HG03280 (cell line): ENCODE results near the gene LYST.
"Not testable (repeated sequence)": the region's sequence is repeated elsewhere in the genome, so short reads cannot be mapped to it uniquely, and the experiment has no call there.

Experiments
- ATAC-seq: cut with Tn5 transposase; IDR thresholded peaks from one replicate; pipeline ENCODE4 v1.9.1; 2021; ENCODE audit warnings: mild to moderate bottlenecking, moderate library complexity; ENCODE audit not compliant: unreplicated experiment

The LYST gene

GRCh38 chr1:235866205-235866912, at the start of gene LYST:
LYST (minus strand) TSS chr1:235866906; CDS start chr1:235830417, 36,489 bp downstream.
- ATAC-seq, result peak; percentile 56

GRCh38 chr1:235915489-235915888, 48.8 kb upstream of the LYST start:
- ATAC-seq, result not testable (repeated sequence)

GRCh38 chr1:235913311-235913710, 46.6 kb upstream of the LYST start:
- ATAC-seq, result no peak

GRCh38 chr1:235911876-235912275, 45.2 kb upstream of the LYST start:
- no peak for ATAC-seq

GRCh38 chr1:235911300-235911662, 44.6 kb upstream of the LYST start:
- no peak for ATAC-seq

- ATAC-seq, result no peak
These were observed 43.9 kb upstream of the LYST start for GRCh38 chr1:235910357-235911299.

GRCh38 chr1:235908742-235909520, 42.2 kb upstream of the LYST start:
- ATAC-seq, result no peak

GRCh38 chr1:235907897-235908240, 41.2 kb upstream of the LYST start:
- no peak for ATAC-seq

- ATAC-seq, result no peak
These were observed 40.6 kb upstream of the LYST start for GRCh38 chr1:235907187-235907896.

- ATAC-seq, result no peak
These were observed 39.7 kb upstream of the LYST start for GRCh38 chr1:235906436-235906835.

- ATAC-seq, result not testable (repeated sequence)
These were observed 37.1 kb upstream of the LYST start for GRCh38 chr1:235903809-235904208.

- ATAC-seq, result no peak
These were observed 36.2 kb upstream of the LYST start for GRCh38 chr1:235902677-235903542.

GRCh38 chr1:235901461-235901860, 34.8 kb upstream of the LYST start:
- no peak for ATAC-seq

GRCh38 chr1:235898126-235898525, 31.4 kb upstream of the LYST start:
- ATAC-seq, result no peak

- no peak for ATAC-seq
These were observed 27.1 kb upstream of the LYST start for GRCh38 chr1:235893840-235894239.

GRCh38 chr1:235892734-235893413, 26.2 kb upstream of the LYST start:
- ATAC-seq, result no peak

GRCh38 chr1:235892202-235892601, 25.5 kb upstream of the LYST start:
- ATAC-seq, result no peak

- peak; percentile 92 for ATAC-seq
These were observed 21.5 kb upstream of the LYST start for GRCh38 chr1:235888119-235888643.

GRCh38 chr1:235887676-235888075, 21.0 kb upstream of the LYST start:
- peak; percentile 4 for ATAC-seq
